ENCODE data around the gene SPPL2B.

The SPPL2B gene

GRCh38 chr19:2306281-2306806, 22.1 kb upstream of the SPPL2B start:
- Histone ChIP-seq H3K9me2 (replicated peaks; ENCODE audit: insufficient read depth, low read length) (no peaks in the 10 kb centered on the region), H3K27me3 (replicated peaks; ENCODE audit: insufficient read depth, low read length) (peaks cover 91% of the 10 kb centered on the region), H3K79me2 (ENCODE audit: low read length) (no peaks in the 10 kb centered on the region), H3K9me3 (replicated peaks; ENCODE audit: insufficient read depth, low read length) (no peaks in the 10 kb centered on the region), H3F3A (ENCODE audit: insufficient read depth, low read length) (no peaks in the 10 kb centered on the region), H3K4me2 (ENCODE audit: low read depth, low read length) (no peak overlapping the region), H2AFZ (ENCODE audit: low read length) (no peak overlapping the region), H3K9ac (ENCODE audit: low read length) (no peak overlapping the region), H3K4me1 (ENCODE audit: low read length) (no peaks in the 10 kb centered on the region), H4K20me1 (ENCODE audit: insufficient read depth, low read length) (no peaks in the 10 kb centered on the region), H3K4me3 (ENCODE audit: low read length) (no peak overlapping the region), H3K27ac (ENCODE audit: low read length) (no peak overlapping the region), H3K36me3 (replicated peaks; ENCODE audit: insufficient read depth, low read length) (no peaks in the 10 kb centered on the region)
- DNase-seq, result no peak
- TF ChIP-seq EZH2phosphoT487 (IDR thresholded peaks at IDR 0.05; ENCODE audit: low read length) (no peak), EZH2 (optimal IDR thresholded peaks at IDR 0.05; ENCODE audit: low read depth, low read length) (no peak), CTCF (IDR thresholded peaks at IDR 0.05; ENCODE audit: low read length) (no peak)

GRCh38 chr19:2306971-2307370, 21.5 kb upstream of the SPPL2B start:
- Histone ChIP-seq H3K9me2 (replicated peaks; ENCODE audit: insufficient read depth, low read length) (no peaks in the 10 kb centered on the region), H3K4me1 (ENCODE audit: low read length) (no peaks in the 10 kb centered on the region), H3K36me3 (replicated peaks; ENCODE audit: insufficient read depth, low read length) (no peaks in the 10 kb centered on the region), H2AFZ (ENCODE audit: low read length) (no peak overlapping the region), H3K4me2 (ENCODE audit: low read depth, low read length) (no peak overlapping the region), H3K79me2 (ENCODE audit: low read length) (no peaks in the 10 kb centered on the region), H3K27me3 (replicated peaks; ENCODE audit: insufficient read depth, low read length) (peaks cover 90% of the 10 kb centered on the region), H4K20me1 (ENCODE audit: insufficient read depth, low read length) (no peaks in the 10 kb centered on the region), H3K4me3 (ENCODE audit: low read length) (no peak overlapping the region), H3K27ac (ENCODE audit: low read length) (no peak overlapping the region), H3K9me3 (replicated peaks; ENCODE audit: insufficient read depth, low read length) (no peaks in the 10 kb centered on the region), H3K9ac (ENCODE audit: low read length) (no peak overlapping the region), H3F3A (ENCODE audit: insufficient read depth, low read length) (no peaks in the 10 kb centered on the region)
- TF ChIP-seq EZH2phosphoT487 (IDR thresholded peaks at IDR 0.05; ENCODE audit: low read length) (no peak), CTCF (IDR thresholded peaks at IDR 0.05; ENCODE audit: low read length) (no peak), EZH2 (optimal IDR thresholded peaks at IDR 0.05; ENCODE audit: low read depth, low read length) (no peak)
- no peak for DNase-seq

DNA sequence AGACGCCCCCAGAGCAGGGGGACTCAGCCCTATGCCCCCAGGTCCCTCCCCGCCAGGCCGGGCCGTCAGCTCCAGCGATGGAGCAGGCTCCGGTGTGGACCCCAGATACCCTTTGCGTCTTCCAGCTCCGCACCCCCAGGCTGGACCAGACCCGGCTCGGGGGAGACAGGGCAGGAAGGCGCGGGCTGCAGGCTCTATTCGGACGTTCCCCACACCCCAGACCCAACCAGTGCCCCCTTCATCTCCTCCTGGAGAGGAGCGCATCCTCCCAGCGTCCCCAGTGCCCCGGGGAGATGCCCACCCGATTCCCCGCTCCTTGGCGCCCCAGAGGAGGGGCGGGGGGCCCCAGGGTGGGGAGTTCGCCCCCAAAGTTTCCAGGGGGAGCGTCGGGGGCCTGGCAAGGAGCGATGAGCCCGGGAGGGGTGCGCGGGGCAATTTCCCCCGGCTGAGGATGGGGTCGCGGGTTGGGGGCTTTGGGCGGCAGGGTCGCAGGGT, 20.9 kb upstream of the SPPL2B start:
- no peaks in the 10 kb centered on the region for H3K9me2 ChIP-seq (replicated peaks; ENCODE audit: insufficient read depth, low read length)
- H3K36me3 ChIP-seq (replicated peaks; ENCODE audit: insufficient read depth, low read length), result no peaks in the 10 kb centered on the region
- no peaks in the 10 kb centered on the region for H3K79me2 ChIP-seq (ENCODE audit: low read length)
- H3K9me3 ChIP-seq (replicated peaks; ENCODE audit: insufficient read depth, low read length), result no peaks in the 10 kb centered on the region
- TF ChIP-seq EZH2 (optimal IDR thresholded peaks at IDR 0.05; ENCODE audit: low read depth, low read length) (no peak), CTCF (IDR thresholded peaks at IDR 0.05; ENCODE audit: low read length) (no peak), EZH2phosphoT487 (IDR thresholded peaks at IDR 0.05; ENCODE audit: low read length) (no peak)
- no peaks in the 10 kb centered on the region for H3K4me1 ChIP-seq (ENCODE audit: low read length)
- DNase-seq, result no peak
- H3K4me2 ChIP-seq (ENCODE audit: low read depth, low read length), result no peak overlapping the region
- no peak overlapping the region for H3K27ac ChIP-seq (ENCODE audit: low read length)
- no peak overlapping the region for H2AFZ ChIP-seq (ENCODE audit: low read length)
- no peak overlapping the region for H3K9ac ChIP-seq (ENCODE audit: low read length)
- no peaks in the 10 kb centered on the region for H3F3A ChIP-seq (ENCODE audit: insufficient read depth, low read length)
- no peak overlapping the region for H3K4me3 ChIP-seq (ENCODE audit: low read length)
- H4K20me1 ChIP-seq (ENCODE audit: insufficient read depth, low read length), result no peaks in the 10 kb centered on the region
- peaks cover 89% of the 10 kb centered on the region for H3K27me3 ChIP-seq (replicated peaks; ENCODE audit: insufficient read depth, low read length)

Data from MM.1S (cell line).